Bronchial epithelial cell (primary cell): ENCODE data around the gene PDXK. TPM values are rescaled to one million over a fixed set of nuclear protein-coding genes. Genes with fewer than 3 reads are reported as not detected.

Source experiments
- DNase-seq: peaks from one replicate; pipeline ENCODE4 v3.0.0-alpha.2; 2010; ENCODE audit warnings: low read depth
- FAIRE-seq: peaks from 2 replicates; lab custom pipeline; 2011; peaks lifted over from hg19 to GRCh38; lab: Jason Lieb, UNC
- H3K27me3 ChIP-seq: 2 replicates; pipeline ENCODE4 v1.5.1; 2011; ENCODE audit warnings: low read length; ENCODE audit not compliant: control insufficient read depth, insufficient read depth
- H3K36me3 ChIP-seq: 2 replicates; pipeline ENCODE4 v1.5.1; 2011; ENCODE audit warnings: low read length; ENCODE audit not compliant: control insufficient read depth, insufficient read depth
- H3K4me3 ChIP-seq: 2 replicates; pipeline ENCODE4 v1.5.1; 2011; ENCODE audit warnings: mild to moderate bottlenecking, low read depth, low read length, control low read depth
- total RNA-seq: library from RNA; depleted of rRNA; stranded (reverse); fragments of >200 nt; gene quantifications from 2 replicates; pipeline ENCODE4 v1.2.1, GENCODE V29; 2014
- TF ChIP-seq, protein P1 (sequence below): IDR thresholded peaks from 2 replicates; pipeline ENCODE4 v1.5.1; 2011; ENCODE audit warnings: mild to moderate bottlenecking, moderate library complexity, low read length, control low read depth, inconsistent platforms; ENCODE audit not compliant: insufficient read depth, severe bottlenecking

PDXK gene
- total RNA-seq, 1 donor from 2014 or later: 591 TPM

DNA sequence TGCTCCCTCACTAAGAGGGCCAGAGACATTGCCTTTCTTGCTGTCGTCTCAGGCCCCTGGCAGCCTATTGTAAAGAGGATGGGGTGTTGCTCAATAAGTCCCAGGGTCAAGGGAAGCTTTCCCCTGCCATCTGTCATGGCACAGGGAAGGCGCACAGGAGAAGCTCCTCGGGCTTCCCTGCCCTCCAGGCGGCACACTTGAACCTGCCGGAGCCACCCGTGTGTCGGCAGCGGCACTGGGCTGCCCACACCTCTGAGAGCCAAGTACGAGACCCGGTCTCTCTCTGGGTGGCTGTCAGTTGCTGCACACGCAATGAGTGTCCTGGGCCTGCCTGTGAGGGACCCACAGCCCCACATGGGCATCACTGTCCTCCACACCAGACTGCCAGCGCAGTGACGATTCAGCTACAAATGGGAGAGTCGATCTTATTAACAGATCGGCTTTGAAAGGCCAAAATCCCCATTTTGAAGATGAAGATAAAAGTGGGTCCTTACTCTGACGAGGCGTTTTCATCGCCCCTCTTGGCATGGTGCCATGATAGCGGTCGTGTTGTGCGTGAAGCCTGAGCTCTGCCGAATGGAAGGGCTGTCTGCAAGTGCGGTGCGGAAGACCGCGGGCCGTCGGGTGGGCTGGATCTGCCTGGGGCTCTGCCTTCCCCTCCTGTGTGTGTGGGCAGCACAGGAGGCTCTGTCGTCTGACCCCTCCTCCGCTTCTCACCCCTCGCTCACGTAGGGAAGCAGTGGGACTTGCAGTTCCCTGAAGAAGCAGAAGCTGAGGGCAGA is 29.2 kb upstream of the PDXK start:
- FAIRE-seq (no peak), DNase-seq (no peak)
- Histone ChIP-seq H3K27me3 (no peaks in the 10 kb centered on the region), H3K4me3 (no peak overlapping the region), H3K36me3 (peaks cover 51% of the 10 kb centered on the region)
- TF ChIP-seq, protein P1, sequence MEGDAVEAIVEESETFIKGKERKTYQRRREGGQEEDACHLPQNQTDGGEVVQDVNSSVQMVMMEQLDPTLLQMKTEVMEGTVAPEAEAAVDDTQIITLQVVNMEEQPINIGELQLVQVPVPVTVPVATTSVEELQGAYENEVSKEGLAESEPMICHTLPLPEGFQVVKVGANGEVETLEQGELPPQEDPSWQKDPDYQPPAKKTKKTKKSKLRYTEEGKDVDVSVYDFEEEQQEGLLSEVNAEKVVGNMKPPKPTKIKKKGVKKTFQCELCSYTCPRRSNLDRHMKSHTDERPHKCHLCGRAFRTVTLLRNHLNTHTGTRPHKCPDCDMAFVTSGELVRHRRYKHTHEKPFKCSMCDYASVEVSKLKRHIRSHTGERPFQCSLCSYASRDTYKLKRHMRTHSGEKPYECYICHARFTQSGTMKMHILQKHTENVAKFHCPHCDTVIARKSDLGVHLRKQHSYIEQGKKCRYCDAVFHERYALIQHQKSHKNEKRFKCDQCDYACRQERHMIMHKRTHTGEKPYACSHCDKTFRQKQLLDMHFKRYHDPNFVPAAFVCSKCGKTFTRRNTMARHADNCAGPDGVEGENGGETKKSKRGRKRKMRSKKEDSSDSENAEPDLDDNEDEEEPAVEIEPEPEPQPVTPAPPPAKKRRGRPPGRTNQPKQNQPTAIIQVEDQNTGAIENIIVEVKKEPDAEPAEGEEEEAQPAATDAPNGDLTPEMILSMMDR: no peak

DNA sequence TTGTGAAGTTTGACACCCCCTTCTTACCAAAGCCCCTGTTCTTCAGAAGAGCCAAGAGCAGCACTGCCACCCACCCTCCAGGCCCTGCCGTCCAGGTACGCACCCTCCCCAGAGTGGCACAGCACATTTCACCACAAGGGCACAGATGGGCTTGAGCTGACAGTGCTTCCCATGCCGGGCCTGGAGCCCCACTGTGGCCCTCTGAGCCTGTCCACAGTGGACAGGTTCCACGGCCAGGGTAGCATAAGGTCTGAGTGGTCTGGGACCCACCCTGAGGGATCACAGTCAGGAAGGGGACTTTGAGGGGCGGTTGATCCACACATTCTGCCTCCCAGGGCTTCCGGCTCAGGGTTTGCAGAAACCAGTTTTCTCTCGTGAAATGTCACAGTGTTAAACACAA is 28.6 kb upstream of the PDXK start:
- TF ChIP-seq, protein P1: no peak
- Histone ChIP-seq H3K27me3 (no peaks in the 10 kb centered on the region), H3K4me3 (no peak overlapping the region), H3K36me3 (peaks cover 49% of the 10 kb centered on the region)
- no peak for DNase-seq
- FAIRE-seq: no peak

DNA sequence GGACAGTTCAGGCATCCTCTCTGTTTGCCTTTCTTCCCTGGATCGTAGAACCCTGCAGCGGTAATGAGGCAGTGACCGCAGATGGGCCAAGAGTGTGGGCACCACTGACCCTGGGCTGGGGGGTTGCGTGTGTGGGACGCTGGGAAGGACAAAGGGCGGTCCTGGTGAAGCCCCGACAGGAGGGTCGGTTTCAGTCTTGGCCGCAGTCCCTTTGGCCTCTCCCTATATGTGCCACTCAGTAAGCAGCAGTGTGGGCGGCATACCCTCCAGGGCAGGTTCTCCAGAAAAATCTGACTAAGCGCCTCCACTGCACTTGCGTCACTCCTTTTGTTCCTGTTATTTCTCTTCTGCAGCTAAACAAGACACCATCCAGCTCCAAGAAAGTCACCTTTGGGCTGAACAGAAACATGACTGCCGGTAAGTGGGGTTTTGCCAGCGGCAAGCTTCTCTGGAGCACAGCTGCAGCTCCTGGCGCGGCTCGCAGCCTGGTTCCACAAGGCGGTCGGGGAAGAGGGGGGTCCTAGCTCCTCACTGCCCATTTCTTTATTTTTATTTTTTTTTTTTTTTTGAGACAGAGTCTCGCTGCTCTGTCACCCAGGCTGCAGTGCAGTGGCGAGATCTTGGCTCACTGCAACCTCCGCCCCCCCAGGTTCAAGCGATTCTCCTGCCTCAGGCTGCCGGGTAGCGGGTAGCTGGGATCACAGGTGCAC is 27.7 kb upstream of the PDXK start:
- TF ChIP-seq, protein P1: no peak
- no peak for FAIRE-seq

DNA sequence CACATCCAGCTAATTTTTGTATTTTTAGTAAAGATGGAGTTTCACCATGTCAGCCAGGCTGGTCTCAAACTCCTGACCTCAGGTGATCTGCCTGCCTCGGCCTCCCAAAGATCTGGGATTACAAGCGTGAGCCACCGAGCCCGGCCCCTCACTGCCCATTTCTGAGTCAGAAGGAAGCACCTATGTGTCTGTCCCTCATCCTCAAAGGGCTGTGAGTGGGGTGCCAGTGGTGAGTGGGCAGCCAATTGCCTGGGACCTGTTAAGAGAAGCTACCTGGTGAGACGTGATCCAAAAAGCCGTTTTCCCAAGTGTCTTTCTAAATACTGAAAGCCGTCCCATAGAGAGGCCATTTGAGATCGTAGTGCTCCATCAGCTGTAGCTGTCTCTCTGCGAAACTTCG is 27.1 kb upstream of the PDXK start:
- Histone ChIP-seq H3K27me3 (no peaks in the 10 kb centered on the region), H3K4me3 (no peak overlapping the region), H3K36me3 (peaks cover 42% of the 10 kb centered on the region)
- DNase-seq (no peak), FAIRE-seq (no peak)
- TF ChIP-seq, protein P1: no peak

More for the DNA sequence above, 27.7 kb upstream of the PDXK start:
- no peak overlapping the region for H3K4me3 ChIP-seq
- H3K36me3 ChIP-seq: peaks cover 47% of the 10 kb centered on the region
- no peak for DNase-seq
- H3K27me3 ChIP-seq: no peaks in the 10 kb centered on the region

DNA sequence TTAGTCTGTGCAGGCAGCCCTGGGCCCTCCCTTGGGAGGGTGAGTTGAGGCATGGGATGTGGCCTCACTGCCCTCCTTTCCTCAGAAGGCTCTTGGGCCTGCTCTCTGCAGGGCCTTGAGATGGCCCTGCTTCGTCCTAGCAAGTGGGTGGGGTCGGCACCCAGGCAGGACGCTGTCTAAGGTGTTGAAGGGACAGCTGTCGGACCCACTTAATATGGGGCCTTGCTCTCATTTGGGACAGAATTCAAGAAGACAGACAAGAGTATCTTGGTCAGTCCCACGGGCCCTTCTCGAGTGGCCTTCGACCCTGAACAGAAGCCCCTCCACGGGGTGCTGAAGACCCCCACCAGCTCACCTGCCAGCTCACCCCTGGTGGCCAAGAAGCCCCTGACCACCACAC is 26.0 kb upstream of the PDXK start:
- DNase-seq (no peak), FAIRE-seq (no peak)
- H3K4me3 ChIP-seq: no peak overlapping the region
- peaks cover 35% of the 10 kb centered on the region for H3K36me3 ChIP-seq
- H3K27me3 ChIP-seq: no peaks in the 10 kb centered on the region
- TF ChIP-seq, protein P1: no peak
